Measurements from ENCODE around the gene ARID3A. TPM values are rescaled to one million over a fixed set of nuclear protein-coding genes. Genes with fewer than 3 reads are reported as not detected.
A peak's percentile ranks its signal among the peaks of the same experiment; 100 is the strongest.

The ARID3A gene
- total RNA-seq, 2 donors from 2014 or later = 121 to 124 TPM

DNA sequence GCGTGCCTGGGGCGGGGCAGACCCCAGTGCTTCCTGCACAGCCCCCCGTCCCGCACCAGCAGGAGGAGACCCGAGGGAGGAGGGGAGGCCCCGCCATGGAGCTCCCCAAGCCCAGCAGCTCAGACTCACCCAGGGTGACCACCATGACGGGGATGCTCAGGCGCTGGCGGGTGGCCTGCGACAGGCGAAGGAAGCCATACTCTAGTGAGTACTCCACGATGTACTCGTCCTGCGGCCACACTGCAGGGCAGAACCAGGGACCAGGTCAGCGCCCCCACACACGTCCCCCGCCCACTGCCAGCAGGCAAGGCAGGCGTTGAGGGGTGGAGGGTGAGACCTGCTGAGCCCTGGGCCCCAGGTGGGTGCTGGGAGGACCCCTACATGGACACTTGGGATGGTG lies 86.5 kb downstream of the ARID3A start:
- H3K27me3 Mint-ChIP-seq (ENCODE audit: insufficient read depth) = no peaks in the 10 kb centered on the region
- WGBS, 2 experiments (ENCODE audit: insufficient coverage in 1 of 2, insufficient read length in 1 of 2) = 95% methylated on average over 8 to 18 of the region's 18 CpGs
- H3K9me3 Mint-ChIP-seq = no peaks in the 10 kb centered on the region
- H3K27ac ChIP-seq (ENCODE audit: low read depth, low read length) = no peak overlapping the region
- H3K27ac Mint-ChIP-seq = no peak overlapping the region
- H3K27me3 ChIP-seq (ENCODE audit: control insufficient read depth, insufficient read depth, low read length, poor library complexity, severe bottlenecking) = no peaks in the 10 kb centered on the region
- no peaks in the 10 kb centered on the region for H3K4me1 ChIP-seq (ENCODE audit: control insufficient read depth, insufficient read depth, low read length)
- H3K4me1 Mint-ChIP-seq = peaks cover 6% of the 10 kb centered on the region
- H3K9ac ChIP-seq (ENCODE audit: extremely low read depth, low read length, poor library complexity, severe bottlenecking) = no peak overlapping the region
- peaks cover 5% of the 10 kb centered on the region for H3K36me3 Mint-ChIP-seq (ENCODE audit: low read depth)
- no peak overlapping the region for H3K4me3 Mint-ChIP-seq
- peaks cover 9% of the 10 kb centered on the region for H3K36me3 ChIP-seq (ENCODE audit: control insufficient read depth, insufficient read depth, low read length)
- H3K4me3 ChIP-seq (ENCODE audit: low read length) = no peak overlapping the region
- no peaks in the 10 kb centered on the region for H3K9me3 ChIP-seq (ENCODE audit: control insufficient read depth, low read length)
- TF ChIP-seq, protein P1, sequence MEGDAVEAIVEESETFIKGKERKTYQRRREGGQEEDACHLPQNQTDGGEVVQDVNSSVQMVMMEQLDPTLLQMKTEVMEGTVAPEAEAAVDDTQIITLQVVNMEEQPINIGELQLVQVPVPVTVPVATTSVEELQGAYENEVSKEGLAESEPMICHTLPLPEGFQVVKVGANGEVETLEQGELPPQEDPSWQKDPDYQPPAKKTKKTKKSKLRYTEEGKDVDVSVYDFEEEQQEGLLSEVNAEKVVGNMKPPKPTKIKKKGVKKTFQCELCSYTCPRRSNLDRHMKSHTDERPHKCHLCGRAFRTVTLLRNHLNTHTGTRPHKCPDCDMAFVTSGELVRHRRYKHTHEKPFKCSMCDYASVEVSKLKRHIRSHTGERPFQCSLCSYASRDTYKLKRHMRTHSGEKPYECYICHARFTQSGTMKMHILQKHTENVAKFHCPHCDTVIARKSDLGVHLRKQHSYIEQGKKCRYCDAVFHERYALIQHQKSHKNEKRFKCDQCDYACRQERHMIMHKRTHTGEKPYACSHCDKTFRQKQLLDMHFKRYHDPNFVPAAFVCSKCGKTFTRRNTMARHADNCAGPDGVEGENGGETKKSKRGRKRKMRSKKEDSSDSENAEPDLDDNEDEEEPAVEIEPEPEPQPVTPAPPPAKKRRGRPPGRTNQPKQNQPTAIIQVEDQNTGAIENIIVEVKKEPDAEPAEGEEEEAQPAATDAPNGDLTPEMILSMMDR (conservative IDR thresholded peaks at IDR 0.05) = no peak
- DNase-seq = no peak

GRCh38 chr19:1013218-1013617 lies 87.4 kb downstream of the ARID3A start:
- Histone ChIP-seq H3K9ac (ENCODE audit: extremely low read depth, low read length, poor library complexity, severe bottlenecking) (no peak overlapping the region), H3K4me1 (ENCODE audit: control insufficient read depth, insufficient read depth, low read length) (peaks cover 6% of the 10 kb centered on the region), H3K36me3 (ENCODE audit: control insufficient read depth, insufficient read depth, low read length) (peaks cover 14% of the 10 kb centered on the region), H3K4me3 (ENCODE audit: low read length) (no peak overlapping the region), H3K9me3 (ENCODE audit: control insufficient read depth, low read length) (no peaks in the 10 kb centered on the region), H3K27ac (ENCODE audit: low read depth, low read length) (no peak overlapping the region), H3K27me3 (ENCODE audit: control insufficient read depth, insufficient read depth, low read length, poor library complexity, severe bottlenecking) (no peaks in the 10 kb centered on the region)
- Mint-ChIP-seq H3K4me1 (peaks cover 7% of the 10 kb centered on the region), H3K36me3 (ENCODE audit: low read depth) (peaks cover 5% of the 10 kb centered on the region), H3K27ac (no peak overlapping the region), H3K27me3 (ENCODE audit: insufficient read depth) (no peaks in the 10 kb centered on the region), H3K4me3 (no peak overlapping the region), H3K9me3 (no peaks in the 10 kb centered on the region)
- TF ChIP-seq, protein P1 (conservative IDR thresholded peaks at IDR 0.05) = no peak
- WGBS, 2 experiments (ENCODE audit: insufficient coverage in 1 of 2, insufficient read length in 1 of 2) = 95 to 100% methylated on average over 10 of the region's 10 CpGs
- no peak for DNase-seq

GRCh38 chr19:1014161-1015060 lies 88.6 kb downstream of the ARID3A start:
- H3K4me3 Mint-ChIP-seq = no peak overlapping the region
- H3K27me3 Mint-ChIP-seq (ENCODE audit: insufficient read depth) = no peaks in the 10 kb centered on the region
- peak overlapping the region; percentile 35 for H3K27ac Mint-ChIP-seq

More at GRCh38 chr19:1014161-1015060, 88.6 kb downstream of the ARID3A start:
- Histone ChIP-seq H3K36me3 (ENCODE audit: control insufficient read depth, insufficient read depth, low read length) (peaks cover 17% of the 10 kb centered on the region), H3K4me1 (ENCODE audit: control insufficient read depth, insufficient read depth, low read length) (peaks cover 9% of the 10 kb centered on the region), H3K9ac (ENCODE audit: extremely low read depth, low read length, poor library complexity, severe bottlenecking) (no peak overlapping the region), H3K4me3 (ENCODE audit: low read length) (no peak overlapping the region), H3K27ac (ENCODE audit: low read depth, low read length) (no peak overlapping the region), H3K9me3 (ENCODE audit: control insufficient read depth, low read length) (no peaks in the 10 kb centered on the region), H3K27me3 (ENCODE audit: control insufficient read depth, insufficient read depth, low read length, poor library complexity, severe bottlenecking) (no peaks in the 10 kb centered on the region)
- peaks cover 7% of the 10 kb centered on the region for H3K4me1 Mint-ChIP-seq
- no peak for DNase-seq
- TF ChIP-seq, protein P1 (conservative IDR thresholded peaks at IDR 0.05) = no peak
- peaks cover 1% of the 10 kb centered on the region for H3K36me3 Mint-ChIP-seq (ENCODE audit: low read depth)
- 94 to 96% methylated on average over 39 to 49 of the region's 49 CpGs for WGBS, 2 experiments (ENCODE audit: insufficient coverage in 1 of 2, insufficient read length in 1 of 2)
- H3K9me3 Mint-ChIP-seq = no peaks in the 10 kb centered on the region

Measured in endodermal cell (in vitro differentiated cells).